ENCODE results near the gene SCAPER. TPM values are rescaled to one million over a fixed set of nuclear protein-coding genes. Genes with fewer than 3 reads are reported as not detected.
A peak's percentile ranks its signal among the peaks of the same experiment; 100 is the strongest.

SCAPER gene
- polyA plus RNA-seq, 1 donor from 2014 or later: 77.1 TPM

DNA sequence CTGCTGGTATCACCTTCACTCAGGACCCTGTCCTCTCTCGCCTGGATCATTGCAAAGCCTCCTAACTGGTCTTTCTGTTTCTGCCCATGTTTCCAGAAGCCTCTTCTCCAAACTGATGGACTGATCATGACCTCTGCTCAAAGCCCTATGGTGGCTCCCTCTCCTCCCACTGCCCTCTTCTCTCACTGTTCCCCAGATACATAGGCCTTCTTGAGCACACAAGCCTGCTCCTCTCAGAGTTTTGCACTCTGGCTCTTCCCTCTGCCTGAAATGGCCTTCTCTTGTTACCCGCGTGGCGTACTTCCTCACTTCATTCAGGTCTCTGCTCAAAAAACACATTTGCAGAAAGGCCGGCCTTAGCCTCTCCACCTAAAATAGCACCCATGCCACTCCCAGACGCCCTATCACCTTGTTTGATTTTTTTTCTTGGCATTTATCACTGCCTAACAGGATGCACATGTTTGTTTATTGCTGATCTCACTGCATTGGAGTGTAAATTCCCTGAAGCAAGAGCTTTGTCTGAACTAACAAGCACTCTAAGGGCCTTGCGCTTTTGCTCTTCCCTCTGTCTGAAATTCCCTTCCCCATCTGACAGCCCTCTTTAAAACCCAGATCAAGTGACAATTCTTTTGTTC is 592.5 kb downstream of the SCAPER start:
- Histone ChIP-seq H2AFZ (ENCODE audit: low read depth, low read length) (no peak overlapping the region), H3K4me2 (ENCODE audit: low read length) (no peak overlapping the region)

DNA sequence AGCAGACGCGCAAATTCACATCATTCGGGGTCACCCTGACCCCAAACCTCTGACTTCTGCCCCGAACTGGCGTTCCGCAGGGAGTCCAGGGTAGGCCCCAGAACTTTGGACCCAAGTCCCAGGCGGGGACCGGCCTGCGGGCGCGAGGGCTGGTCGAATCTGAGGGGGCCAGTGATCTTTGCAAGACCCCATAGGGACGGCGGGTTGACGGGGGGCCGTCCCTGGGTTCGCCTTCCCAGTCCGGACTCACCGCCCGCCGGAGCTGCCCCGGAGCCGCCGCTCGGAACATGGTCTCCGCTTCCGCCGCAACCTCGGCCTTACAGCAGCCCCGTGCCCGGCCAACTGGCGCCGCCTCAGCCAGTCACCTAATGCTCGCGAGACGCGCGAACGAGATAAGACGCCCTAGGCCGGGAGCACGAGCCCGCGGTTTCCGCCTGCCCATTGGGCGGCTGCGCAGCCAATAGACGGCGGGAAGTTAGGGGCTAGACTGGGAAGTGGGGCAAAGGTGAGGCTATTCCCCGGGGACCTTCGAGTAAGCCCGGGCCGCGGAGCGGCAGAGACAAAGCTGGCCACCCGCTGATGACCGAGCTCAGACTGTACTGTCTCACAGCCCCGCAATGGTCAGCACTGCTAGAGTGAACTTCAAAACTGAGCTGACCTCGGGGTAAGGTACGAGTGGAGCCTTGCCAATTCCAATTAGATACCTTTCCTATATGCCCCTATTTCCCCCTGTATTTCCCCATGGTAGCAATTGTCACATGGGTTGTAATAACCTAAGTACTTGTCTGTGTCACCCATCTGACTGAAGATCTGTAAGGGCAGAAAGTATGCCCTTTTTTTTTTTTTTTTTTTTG is 593.8 kb downstream of the SCAPER start, which contains the start of gene ETFA:
Gene ETFA, minus strand, starts transcription at position 370 of the 854 bp plus-strand sequence. Its CDS starts 81 bp downstream, at position 289.
- peak within 1 kb of the TSS; percentile 85 for H2AFZ ChIP-seq (ENCODE audit: low read depth, low read length)
- H3K27ac ChIP-seq (ENCODE audit: low read length): peak within 1 kb of the TSS; percentile 20
- H3F3A ChIP-seq (ENCODE audit: insufficient read depth, low read length, poor library complexity, severe bottlenecking): no peaks in the 10 kb centered on the region
- H3K9me2 ChIP-seq (ENCODE audit: insufficient read depth, low read length): no peaks in the 10 kb centered on the region
- no peaks in the 10 kb centered on the region for H3K36me3 ChIP-seq (ENCODE audit: insufficient read depth, low read length)
- no peaks in the 10 kb centered on the region for H3K9me3 ChIP-seq (ENCODE audit: low read length)
- peak within 1 kb of the TSS; percentile 84 for H3K4me3 ChIP-seq (ENCODE audit: low read length)
- peak within 1 kb of the TSS; percentile 75 for H3K9ac ChIP-seq (ENCODE audit: low read length)
- no peaks in the 10 kb centered on the region for H3K27me3 ChIP-seq (ENCODE audit: insufficient read depth, low read depth, low read length)
- H3K79me2 ChIP-seq (replicated peaks; ENCODE audit: insufficient read depth, low read length): peaks cover 37% of the 10 kb centered on the region
- H4K20me1 ChIP-seq (ENCODE audit: insufficient read depth): no peaks in the 10 kb centered on the region
- H3K4me2 ChIP-seq (ENCODE audit: low read length): peak within 1 kb of the TSS; percentile 86
- TF ChIP-seq TAF1 (IDR thresholded peaks at IDR 0.05; ENCODE audit: low read depth): peak; percentile 58
- no peak for TF ChIP-seq EZH2 (IDR thresholded peaks at IDR 0.05; ENCODE audit: borderline replicate concordance, insufficient read depth, low read length, poor library complexity, severe bottlenecking)
- TF ChIP-seq MXI1 (conservative IDR thresholded peaks at IDR 0.05; ENCODE audit: poor library complexity, severe bottlenecking): peak; percentile 73
- peak; percentile 27 for TF ChIP-seq RAD21 (conservative IDR thresholded peaks at IDR 0.05)
- TF ChIP-seq EP300 (conservative IDR thresholded peaks at IDR 0.05; ENCODE audit: poor library complexity, severe bottlenecking): peak; percentile 22
- no peak for TF ChIP-seq SMC3 (conservative IDR thresholded peaks at IDR 0.05; ENCODE audit: poor library complexity)
- TF ChIP-seq POLR2AphosphoS5 (IDR thresholded peaks at IDR 0.05): peak; percentile 76
- TF ChIP-seq, protein P1, sequence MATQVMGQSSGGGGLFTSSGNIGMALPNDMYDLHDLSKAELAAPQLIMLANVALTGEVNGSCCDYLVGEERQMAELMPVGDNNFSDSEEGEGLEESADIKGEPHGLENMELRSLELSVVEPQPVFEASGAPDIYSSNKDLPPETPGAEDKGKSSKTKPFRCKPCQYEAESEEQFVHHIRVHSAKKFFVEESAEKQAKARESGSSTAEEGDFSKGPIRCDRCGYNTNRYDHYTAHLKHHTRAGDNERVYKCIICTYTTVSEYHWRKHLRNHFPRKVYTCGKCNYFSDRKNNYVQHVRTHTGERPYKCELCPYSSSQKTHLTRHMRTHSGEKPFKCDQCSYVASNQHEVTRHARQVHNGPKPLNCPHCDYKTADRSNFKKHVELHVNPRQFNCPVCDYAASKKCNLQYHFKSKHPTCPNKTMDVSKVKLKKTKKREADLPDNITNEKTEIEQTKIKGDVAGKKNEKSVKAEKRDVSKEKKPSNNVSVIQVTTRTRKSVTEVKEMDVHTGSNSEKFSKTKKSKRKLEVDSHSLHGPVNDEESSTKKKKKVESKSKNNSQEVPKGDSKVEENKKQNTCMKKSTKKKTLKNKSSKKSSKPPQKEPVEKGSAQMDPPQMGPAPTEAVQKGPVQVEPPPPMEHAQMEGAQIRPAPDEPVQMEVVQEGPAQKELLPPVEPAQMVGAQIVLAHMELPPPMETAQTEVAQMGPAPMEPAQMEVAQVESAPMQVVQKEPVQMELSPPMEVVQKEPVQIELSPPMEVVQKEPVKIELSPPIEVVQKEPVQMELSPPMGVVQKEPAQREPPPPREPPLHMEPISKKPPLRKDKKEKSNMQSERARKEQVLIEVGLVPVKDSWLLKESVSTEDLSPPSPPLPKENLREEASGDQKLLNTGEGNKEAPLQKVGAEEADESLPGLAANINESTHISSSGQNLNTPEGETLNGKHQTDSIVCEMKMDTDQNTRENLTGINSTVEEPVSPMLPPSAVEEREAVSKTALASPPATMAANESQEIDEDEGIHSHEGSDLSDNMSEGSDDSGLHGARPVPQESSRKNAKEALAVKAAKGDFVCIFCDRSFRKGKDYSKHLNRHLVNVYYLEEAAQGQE (IDR thresholded peaks at IDR 0.05; ENCODE audit: borderline replicate concordance): no peak

More for the DNA sequence above, 592.5 kb downstream of the SCAPER start:
- Histone ChIP-seq H3K4me3 (ENCODE audit: low read length) (no peak overlapping the region), H3K36me3 (ENCODE audit: insufficient read depth, low read length) (no peaks in the 10 kb centered on the region), H3F3A (ENCODE audit: insufficient read depth, low read length, poor library complexity, severe bottlenecking) (no peaks in the 10 kb centered on the region), H3K9me2 (ENCODE audit: insufficient read depth, low read length) (no peaks in the 10 kb centered on the region), H3K27me3 (ENCODE audit: insufficient read depth, low read depth, low read length) (no peaks in the 10 kb centered on the region), H3K9me3 (ENCODE audit: low read length) (no peaks in the 10 kb centered on the region), H3K9ac (ENCODE audit: low read length) (no peak overlapping the region), H3K79me2 (replicated peaks; ENCODE audit: insufficient read depth, low read length) (peaks cover 27% of the 10 kb centered on the region), H3K27ac (ENCODE audit: low read length) (no peak overlapping the region), H4K20me1 (ENCODE audit: insufficient read depth) (no peaks in the 10 kb centered on the region)
- TF ChIP-seq EP300 (conservative IDR thresholded peaks at IDR 0.05; ENCODE audit: poor library complexity, severe bottlenecking): no peak
- TF ChIP-seq MXI1 (conservative IDR thresholded peaks at IDR 0.05; ENCODE audit: poor library complexity, severe bottlenecking): no peak
- TF ChIP-seq, protein P2, sequence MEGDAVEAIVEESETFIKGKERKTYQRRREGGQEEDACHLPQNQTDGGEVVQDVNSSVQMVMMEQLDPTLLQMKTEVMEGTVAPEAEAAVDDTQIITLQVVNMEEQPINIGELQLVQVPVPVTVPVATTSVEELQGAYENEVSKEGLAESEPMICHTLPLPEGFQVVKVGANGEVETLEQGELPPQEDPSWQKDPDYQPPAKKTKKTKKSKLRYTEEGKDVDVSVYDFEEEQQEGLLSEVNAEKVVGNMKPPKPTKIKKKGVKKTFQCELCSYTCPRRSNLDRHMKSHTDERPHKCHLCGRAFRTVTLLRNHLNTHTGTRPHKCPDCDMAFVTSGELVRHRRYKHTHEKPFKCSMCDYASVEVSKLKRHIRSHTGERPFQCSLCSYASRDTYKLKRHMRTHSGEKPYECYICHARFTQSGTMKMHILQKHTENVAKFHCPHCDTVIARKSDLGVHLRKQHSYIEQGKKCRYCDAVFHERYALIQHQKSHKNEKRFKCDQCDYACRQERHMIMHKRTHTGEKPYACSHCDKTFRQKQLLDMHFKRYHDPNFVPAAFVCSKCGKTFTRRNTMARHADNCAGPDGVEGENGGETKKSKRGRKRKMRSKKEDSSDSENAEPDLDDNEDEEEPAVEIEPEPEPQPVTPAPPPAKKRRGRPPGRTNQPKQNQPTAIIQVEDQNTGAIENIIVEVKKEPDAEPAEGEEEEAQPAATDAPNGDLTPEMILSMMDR (IDR thresholded peaks at IDR 0.05; ENCODE audit: poor library complexity, severe bottlenecking): no peak
- TF ChIP-seq TAF1 (IDR thresholded peaks at IDR 0.05; ENCODE audit: low read depth): no peak
- no peak for TF ChIP-seq EZH2 (IDR thresholded peaks at IDR 0.05; ENCODE audit: borderline replicate concordance, insufficient read depth, low read length, poor library complexity, severe bottlenecking)
- no peak for TF ChIP-seq RAD21 (conservative IDR thresholded peaks at IDR 0.05)
- no peak for TF ChIP-seq POLR2AphosphoS5 (IDR thresholded peaks at IDR 0.05)
- no peak for TF ChIP-seq SMC3 (conservative IDR thresholded peaks at IDR 0.05; ENCODE audit: poor library complexity)
- TF ChIP-seq, protein P1 (IDR thresholded peaks at IDR 0.05; ENCODE audit: borderline replicate concordance): no peak
